NT2/D1 (cell line): ENCODE results near the gene TMUB1.

ENCODE experiments used
- YY1 ChIP-seq: IDR thresholded peaks from 2 replicates; pipeline ENCODE4 v1.6.1; 2011; ENCODE audit not compliant: insufficient read length, insufficient read depth
- ZNF274 ChIP-seq: IDR thresholded peaks from 2 replicates; pipeline ENCODE4 v1.6.1; 2011; ENCODE audit warnings: mild to moderate bottlenecking, low read depth, low read length

- TF ChIP-seq YY1 (no peak), ZNF274 (no peak)
Measured at GRCh38 chr7:151121380-151122170, 38.3 kb upstream of the TMUB1 start.
